GM19238 (cell line): ENCODE measurements around the gene DUXA.
"Not testable (repeated sequence)": the region's sequence is repeated elsewhere in the genome, so short reads cannot be mapped to it uniquely, and the experiment has no call there.

ENCODE experiments used
- DNase-seq: peaks from one replicate; pipeline ENCODE4 v3.0.0; 2011; ENCODE audit warnings: low spot score; ENCODE audit not compliant: insufficient read length

The DUXA gene

DNA sequence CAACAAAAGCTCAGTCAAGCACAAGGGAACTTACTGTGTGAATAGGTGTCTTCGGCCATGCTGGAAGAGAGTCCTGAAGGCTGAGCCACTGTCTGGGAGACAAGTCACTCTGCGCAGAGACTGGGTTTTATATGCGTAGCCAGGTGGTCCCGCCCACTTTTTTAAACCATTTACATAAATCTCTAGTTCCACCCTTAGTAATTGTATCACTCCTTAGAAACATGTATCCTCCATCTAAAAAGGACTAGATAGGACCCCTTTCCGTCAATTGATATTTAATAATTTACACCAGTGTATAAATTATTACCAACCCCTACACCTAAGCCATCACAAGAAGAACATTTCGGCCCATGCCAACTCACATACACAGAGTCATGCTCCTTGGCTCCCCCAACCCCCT, at the start of gene DUXA:
Gene DUXA, minus strand, starts transcription at position 101 of the 400 bp plus-strand sequence. Its CDS starts 42 bp downstream, at position 59.
- DNase-seq: no peak

DNA sequence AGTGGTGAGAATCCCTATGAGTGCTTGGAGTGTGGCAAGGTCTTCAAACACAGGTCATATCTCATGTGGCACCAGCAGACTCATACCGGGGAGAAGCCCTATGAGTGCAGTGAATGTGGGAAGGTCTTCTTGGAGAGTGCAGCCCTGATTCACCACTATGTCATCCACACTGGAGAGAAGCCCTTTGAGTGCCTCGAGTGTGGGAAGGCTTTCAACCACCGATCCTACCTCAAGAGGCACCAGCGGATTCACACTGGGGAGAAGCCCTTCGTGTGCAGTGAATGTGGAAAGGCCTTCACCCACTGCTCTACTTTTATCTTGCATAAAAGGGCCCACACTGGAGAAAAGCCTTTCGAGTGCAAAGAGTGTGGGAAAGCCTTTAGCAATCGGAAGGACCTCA, 44.8 kb upstream of the DUXA start:
- DNase-seq: no peak

DNA sequence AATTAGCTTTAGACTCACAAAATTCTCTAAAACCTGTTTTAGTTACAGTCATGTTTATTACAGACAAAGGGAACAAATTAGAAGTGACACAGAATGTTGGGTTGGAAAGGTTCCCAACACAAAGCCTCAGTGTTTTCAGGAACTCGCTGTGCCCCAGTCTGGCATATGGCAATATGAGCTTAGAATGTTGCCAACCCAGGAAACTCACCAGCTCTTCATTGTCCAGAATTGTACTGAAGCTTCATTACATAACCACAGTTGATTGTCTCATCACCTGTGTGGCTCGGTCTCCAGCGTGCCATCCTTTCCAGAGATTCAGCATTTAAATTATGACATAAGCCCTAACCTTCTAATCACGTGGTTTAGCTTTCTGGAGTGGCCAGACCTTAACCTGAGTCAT, 43.1 kb upstream of the DUXA start:
- no peak for DNase-seq

DNA sequence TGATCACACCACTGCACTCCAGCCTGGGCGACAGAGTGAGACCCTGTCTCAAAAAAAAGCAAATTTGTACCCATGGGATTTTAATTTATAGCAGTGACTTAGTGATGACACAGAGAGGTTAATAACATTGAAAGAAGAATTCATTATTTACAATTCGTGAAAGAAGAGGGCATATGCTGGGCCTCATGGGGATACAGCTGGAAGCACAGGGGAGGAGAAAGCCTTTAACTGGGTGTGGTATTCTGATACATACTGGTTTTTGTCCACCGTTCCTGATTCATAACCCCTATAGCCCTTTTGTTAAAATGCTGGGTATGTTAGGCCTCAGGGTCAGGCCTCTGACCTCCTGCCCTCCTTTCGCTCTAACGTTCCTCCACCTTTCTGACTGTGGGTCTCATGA, 34.9 kb upstream of the DUXA start:
- no peak for DNase-seq

DNA sequence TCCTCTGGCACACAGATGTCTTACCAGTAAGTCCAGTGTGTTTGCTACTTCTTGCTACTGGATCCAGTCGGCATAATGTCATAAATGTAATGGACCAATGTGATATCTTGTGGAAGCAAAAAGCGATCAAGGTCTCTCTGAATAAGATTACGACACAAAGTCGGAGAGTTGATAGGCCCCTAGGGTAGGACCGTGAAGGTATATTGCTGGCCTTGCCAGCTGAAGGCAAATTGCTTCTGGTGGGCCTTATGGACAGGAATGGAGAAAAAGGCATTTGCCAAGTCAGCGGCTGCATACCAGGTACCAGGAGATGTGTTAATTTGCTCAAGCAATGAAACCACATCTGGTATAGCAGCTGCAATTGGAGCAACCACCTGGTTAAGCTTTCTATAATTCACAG, 30.6 kb upstream of the DUXA start:
- DNase-seq: not testable (repeated sequence)

DNA sequence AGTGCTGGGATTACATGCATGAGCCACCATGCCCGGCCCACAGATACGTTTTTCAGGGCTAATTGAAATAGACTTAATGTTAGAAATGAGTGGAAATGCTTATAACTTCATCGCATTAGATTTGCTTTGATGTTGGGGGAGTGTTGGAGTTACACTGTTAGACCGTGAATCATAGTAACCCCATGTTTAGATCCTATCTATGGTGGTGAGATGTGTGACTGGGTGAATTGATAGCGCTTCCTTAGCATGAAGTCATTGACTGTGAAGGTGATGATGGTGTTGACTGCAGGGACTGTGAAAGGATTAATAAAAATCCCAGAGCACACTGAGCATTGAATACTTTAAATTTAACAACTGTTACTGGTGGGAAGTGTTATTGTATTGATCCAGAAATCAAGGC, 25.7 kb upstream of the DUXA start:
- no peak for DNase-seq

DNA sequence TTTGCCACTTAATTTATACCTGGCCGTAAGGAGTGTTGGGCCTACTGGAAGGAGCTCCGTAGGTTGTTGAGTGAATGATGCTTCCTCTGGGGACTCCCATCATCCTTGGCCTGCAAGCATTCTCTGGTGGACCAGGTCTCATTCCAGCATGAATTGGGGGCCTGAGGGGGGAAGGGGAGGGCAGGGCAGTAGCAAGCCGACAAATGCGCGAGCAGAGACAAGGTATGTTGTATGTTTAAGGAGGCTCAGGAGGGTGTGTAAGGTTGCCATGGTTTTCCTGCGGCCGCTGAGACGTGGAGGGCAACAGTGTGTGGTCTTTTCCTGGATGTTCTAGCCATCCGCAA, 24.8 kb upstream of the DUXA start:
- DNase-seq: peak; percentile 22

DNA sequence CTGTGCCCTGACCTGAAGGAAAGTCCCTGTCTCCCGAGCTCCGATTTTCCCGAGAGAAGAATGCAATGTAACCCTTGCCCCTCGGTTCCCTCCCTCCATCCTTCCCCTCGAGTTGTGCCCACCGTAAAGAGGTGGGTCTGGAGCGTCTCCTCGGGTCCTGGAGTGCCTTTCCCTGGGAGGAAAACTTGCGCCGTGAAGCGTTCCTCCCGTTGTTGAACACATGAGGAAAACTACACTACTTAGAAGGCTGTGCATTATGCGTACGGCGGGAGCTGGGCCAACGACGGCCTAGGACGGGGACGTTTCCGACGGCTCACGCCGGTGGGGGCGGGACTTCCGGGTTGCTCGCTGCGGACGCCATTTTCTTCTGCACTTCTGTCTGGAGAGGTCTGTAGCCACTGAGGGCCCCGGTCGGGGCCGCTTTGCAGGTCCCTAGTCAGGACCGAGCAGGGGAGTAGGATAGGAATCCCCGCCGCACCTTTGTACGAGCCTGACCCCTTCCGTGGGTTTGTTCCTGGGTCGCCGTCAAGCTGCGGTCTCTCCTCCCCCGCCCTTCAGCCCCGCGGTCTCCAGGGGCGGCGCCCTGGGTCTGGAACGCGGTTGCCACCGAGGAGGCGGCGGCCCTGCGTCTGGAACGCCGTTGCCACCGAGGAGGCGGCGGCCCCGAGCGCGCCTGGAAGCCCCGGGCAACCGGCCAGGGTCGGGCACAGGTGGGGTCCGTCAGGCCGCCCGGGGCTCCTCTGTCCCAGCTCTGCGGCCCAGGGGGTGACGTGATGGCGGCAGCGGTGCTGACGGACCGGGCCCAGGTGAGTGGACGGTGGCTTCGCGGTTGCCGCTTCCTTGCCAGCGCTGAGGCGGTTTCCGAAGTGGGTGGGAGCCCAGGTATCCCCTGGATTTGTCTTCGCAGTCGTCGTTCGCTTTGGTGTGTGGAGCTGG, 24.1 kb upstream of the DUXA start, which contains the start of gene ZNF264:
Gene ZNF264, plus strand, starts transcription at position 360 of the 936 bp plus-strand sequence. Its CDS starts 414 bp downstream, at position 774.
- DNase-seq: peak; percentile 80

DNA sequence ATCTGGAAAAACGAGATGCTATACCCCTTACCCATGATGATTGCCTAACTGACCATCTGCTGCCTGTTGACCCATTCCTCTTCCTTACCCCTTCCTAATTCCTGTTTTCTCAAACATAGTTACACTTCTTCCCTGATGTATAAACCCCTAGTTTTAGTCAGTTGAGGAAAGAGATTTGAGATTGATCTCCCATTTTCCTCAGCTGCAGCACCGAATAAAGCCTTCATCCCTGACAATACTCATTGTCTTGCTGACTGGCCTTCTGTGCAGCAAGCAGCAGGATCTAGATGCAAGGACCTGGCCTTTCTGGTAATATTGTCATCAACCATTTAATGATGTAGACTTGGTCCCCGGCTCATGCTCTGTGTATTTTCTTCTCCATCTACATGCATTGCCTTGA, 23.0 kb upstream of the DUXA start:
- no peak for DNase-seq

DNA sequence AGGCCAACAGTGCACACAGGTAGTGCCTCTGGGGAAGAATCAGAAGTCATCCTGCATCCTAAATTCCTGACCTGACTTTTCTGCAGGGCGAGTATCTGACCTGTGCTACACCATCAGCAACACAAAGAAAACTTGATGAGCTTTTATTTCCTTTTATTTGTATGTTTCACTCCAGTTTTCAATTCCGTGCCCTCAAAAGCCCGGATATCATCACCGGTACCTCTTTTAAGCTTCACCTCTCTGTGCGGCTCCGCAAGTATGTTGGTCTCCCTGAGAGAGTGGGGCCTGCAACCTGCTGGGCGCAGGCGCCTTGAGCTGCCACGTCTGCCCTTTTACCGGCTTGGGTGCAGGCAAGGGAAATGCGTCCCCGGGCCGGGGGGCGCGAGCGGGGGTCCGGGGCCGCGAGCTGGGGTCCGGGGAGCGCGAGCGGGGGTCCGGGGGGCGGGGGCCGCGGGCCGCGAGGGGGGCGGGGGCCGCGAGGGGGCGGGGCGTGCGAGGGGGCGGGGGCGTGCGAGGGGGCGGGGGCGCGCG, 4.3 kb upstream of the DUXA start:
- DNase-seq: no peak

DNA sequence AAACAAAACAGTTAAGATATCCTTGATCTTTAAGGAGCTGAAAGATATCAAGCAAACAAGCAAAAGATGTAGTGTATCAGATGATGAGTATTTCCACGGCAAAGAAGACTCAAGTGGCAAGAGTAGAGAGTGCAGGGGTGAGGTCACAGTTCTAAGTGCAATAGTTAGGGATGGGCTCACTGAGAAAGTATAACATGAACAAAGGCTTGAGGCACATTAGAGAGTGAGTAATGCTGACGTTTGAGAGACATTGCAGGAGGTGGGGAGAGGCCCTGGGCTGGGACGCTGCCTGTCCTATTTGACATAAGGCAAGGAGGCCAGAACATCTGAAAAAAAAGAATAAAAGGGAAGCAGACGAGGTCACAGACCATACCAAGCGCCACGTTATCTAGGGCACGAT, 1.4 kb downstream of the DUXA start:
- no peak for DNase-seq

DNA sequence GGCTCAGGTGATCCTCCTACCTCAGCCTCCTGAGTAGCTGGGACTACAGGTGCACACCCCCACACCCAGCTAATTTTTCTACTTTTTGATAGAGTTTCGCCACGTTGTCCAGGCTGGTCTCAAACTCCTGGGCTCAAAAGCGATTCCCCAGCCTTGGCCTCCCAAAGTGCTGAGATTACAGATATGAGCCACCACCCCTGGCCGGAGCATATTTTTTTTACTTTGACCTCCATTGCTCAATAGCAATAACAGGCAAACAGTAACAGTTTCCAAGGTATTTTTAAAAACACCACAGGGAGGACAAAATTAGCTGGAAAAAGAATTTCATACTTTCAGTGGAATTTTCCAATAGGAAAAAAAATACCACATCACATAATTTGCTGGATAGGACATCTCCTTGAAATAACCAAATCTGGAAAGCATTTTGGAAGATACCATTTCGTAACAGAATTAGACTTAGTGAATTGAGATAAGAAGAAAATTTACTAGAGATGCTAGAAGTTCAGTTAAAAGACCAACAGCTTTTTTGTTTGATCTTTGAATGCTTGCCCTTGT, 5.2 kb downstream of the DUXA start:
- DNase-seq: no peak

DNA sequence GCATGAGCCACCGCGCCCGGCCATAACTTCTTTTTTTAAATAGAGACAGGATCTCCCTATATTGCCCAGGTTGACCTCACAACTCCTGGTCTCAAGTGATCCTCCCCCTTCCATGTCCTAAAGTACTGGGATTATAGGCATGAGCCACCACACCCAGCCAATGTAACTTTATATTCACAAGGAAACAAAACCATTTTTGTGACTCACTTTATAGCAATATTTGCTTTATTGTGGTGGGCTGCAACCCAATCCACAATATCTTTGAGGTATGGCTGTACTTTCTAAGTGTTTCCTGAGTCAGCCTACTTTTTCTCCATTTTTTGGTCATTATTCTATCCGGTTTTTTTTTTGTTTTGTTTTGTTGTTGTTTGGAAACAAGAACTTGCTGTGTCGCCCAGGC, 14.4 kb downstream of the DUXA start:
- no peak for DNase-seq

DNA sequence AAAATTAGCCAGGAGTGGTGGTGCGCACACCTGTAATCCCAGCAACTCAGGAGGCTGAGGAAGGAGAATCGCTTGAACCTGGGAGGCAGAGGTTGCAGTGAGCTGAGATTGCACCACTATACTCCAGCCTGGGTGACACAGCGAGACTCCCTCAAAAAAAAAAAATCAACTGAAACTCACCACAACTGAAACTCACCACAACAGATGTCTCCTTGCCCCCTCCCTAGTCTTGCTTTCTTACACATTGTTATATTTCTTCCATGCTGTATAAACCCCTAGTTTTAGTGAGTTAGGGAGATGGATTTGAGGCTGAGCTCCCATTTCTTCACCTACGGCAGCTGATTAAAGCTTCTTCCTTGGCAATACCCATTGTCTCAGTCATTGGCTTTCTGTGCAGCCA, 25.6 kb downstream of the DUXA start:
- no peak for DNase-seq

DNA sequence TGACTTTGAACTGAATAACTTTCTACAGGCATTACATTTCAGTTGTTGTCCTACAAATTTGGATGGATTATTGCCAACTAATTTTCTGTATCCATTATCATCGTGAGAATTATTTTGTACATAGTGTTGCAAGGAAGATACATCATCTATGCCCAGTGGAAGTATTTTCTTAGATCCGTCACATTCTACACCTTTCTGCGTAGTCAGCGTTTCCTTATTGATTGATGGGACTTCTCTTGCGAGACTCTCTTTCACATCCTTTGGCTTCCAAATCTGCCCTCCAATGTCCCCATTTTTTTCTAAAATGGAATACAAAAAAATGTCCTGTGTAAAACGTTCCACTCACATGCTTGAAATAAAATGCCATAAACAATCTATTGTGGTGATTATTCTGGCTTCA, 31.5 kb downstream of the DUXA start:
- DNase-seq: no peak

DNA sequence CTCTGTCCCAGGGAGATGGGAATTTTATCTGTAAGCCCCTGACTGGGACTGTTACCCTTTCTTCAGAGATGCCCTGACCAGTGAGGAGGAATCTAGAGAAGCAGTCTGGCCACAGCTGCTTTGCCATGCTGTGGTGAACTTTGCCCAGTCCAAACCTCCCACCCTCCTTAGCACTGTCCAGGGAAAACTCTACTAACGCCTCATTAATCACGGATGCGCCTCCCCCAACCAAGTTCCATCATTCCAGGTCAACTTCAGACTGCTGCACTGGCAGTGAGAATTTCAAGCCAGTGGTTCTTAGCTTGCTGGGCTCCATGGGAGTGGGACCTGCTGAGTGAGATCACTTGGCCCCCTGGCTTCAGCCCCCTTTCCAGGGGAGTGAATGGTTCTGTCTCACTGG, 39.9 kb downstream of the DUXA start:
- DNase-seq: not testable (repeated sequence)

DNA sequence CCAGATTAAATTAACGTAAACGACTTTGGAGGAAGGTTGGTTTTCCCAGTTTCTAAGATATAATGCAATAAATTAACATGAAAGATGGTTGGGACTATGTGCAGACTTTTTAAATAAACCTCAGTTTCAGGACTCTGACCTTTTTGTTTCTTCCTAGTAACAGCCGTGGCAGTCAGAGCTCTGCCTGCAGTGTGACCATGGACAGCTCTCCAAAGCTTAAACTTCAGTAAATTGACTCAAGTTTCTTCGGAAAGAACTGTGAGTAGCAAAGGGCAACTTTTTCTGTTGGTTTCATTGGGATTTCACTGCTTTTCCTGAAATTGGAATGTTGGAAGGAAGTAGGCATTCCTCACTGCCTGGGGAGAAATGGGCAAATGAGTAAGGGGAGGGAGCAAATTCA, 43.4 kb downstream of the DUXA start:
- DNase-seq: no peak

DNA sequence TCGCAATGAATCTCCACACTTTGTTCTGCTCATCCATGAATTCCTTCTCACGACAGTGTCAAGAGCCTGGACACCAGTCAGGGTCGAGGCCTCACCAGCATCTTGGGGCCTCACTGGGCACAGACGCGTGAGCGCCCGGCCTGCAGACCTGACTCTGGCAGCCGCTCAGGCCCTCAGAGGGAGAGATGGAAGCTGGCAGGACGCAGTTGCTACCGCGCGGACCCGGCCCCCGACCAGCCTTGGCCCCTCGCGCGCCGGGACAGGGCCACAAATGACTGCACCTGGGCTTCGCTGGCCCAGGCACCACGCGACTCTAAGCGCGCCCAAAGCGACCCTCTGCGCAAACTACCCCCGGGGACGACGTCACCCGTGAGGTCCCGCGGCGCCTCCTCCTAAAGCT, 48.4 kb downstream of the DUXA start:
- DNase-seq: no peak

DNA sequence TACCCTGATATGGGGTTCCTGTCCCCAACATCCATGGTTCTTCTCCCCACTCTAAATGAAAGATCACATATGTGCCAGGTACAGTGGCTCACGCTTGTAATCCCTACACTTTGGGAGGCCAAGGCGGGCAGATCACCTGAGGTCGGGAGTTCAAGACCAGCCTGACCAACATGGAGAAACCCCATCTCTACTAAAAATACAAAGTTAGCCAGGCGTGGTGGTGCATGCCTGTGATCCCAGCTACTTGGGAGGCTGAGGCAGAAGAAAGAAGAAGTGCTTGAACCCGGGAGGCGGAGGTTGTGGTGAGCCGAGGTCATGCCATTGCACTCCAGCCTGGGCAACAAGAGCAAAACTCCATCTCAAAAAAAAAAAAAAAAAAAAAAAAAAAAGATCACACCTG, 53.8 kb downstream of the DUXA start:
- not testable (repeated sequence) for DNase-seq

DNA sequence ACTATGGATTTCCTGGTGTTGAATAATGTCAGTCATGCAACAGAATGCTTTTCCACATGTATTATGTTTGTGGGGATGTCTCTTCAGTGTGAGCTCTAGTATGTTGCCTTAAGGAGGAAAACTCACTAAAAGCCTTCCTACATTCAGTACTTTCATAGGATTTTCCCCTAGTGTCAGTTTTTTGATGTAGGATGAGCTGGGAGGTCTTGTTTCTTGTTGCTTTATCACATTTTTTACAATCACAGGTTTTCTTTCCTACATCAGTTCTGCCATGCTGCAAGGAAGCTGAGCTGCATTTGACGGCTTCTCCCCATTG, 56.0 kb downstream of the DUXA start:
- DNase-seq: no peak

DNA sequence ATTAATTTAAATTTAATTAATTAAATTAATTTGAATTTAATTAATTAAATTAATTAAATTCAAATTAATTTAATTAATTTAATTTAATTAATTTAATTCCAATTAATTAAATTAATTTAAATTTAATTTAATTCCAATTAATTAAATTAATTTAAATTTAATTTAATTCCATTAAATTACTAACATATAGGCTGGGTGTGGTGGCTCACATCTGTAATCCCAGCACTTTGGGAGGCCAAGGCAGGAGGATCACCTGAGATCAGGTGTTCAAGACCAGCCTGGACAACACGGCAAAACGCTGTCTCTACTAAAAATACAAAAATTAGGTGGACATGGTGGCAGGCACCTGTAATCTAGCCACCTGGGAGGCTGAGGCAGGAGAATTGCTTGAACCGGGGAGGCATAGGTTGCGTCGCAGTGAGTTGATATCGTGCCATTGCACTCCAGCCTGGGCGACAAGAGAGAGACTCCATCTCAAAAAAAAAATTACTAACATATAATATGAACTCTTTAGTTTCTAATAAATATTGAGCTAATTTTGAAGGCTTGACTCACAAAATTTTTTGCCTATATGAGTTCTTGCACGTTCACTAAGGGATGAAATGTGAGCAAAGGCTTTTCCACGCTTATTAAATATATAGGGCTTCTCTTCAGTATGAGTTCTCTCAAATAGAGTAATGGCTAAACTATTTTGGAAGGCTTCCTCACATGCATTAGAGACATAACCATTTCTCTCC, 56.5 kb downstream of the DUXA start:
- DNase-seq: no peak

DNA sequence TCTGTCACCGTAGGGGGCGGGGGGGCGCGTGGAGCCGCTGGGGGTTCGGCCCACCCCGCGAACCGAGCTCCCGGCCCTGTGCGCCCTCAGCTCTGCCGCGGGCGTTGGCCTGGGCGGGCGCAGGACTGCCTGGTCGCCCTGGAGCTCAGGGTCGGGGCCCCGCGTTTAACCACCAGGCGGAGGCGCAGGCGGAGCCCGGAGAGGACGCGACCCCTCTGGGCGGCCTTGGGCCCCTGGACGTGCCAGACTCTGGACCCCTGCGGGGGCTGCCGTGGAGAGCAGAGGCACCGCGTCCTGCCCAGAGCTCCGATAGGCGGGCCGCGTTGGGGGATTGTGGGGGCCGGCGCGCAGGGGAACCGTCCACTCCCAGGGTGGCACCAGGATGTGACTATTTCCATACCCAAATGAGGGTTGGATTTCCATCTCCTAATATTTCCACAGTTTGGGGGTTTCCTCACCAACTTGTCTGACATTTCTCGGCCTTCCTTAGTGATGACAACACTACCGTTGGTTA, 60.5 kb downstream of the DUXA start:
- DNase-seq: no peak
